ENCODE data around the gene GRK1. TPM values are rescaled to one million over a fixed set of nuclear protein-coding genes. Genes with fewer than 3 reads are reported as not detected.

GRK1 gene
- total and polyA plus RNA-seq, 2 of the 4 experiments (the other 2 are of a cell fraction), result not detected

DNA sequence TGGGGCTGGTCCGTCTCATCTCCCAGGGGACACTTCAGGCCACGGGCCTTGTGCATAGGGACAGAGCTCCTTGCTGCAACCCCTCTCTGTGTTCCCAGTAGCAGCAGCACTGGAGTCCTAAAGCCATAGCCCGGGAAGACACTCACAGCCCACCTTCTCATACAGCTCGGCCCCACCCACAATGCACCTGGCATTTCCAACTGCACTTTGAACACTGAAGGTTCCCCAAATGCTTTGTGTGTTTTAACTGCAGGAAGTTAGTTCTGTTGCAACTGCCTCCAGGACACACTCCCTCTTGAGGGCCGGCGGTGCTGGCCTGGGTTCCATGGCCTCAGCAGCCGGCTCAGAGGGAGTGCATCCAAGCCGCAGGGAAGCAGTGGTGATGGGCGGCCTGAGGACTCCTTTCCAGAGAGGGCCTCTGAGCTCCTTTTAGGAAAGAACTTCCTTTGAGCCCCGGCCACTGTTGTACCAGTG, 69.3 kb downstream of the GRK1 start:
- Histone ChIP-seq H3K27me3 (ENCODE audit: control insufficient read depth, insufficient read depth, low read length) (peaks cover 37% of the 10 kb centered on the region), H3K9me3 (ENCODE audit: control insufficient read depth, insufficient read depth, low read length) (no peaks in the 10 kb centered on the region), H3K18ac (ENCODE audit: low read depth, low read length) (no peak overlapping the region), H3K9me1 (ENCODE audit: insufficient read depth, low read length) (peaks cover 6% of the 10 kb centered on the region; the same call in 1 of the 2 replicates), H3K56ac (ENCODE audit: extremely low read depth, insufficient read depth, low read length) (no peak overlapping the region), H3K4me3 (ENCODE audit: insufficient read depth, low read depth, low read length) (no peak overlapping the region), H3K23ac (ENCODE audit: low read depth, low read length) (no peak overlapping the region), H2BK15ac (ENCODE audit: low read depth, low read length) (no peak overlapping the region), H3K4me1 (ENCODE audit: control insufficient read depth, insufficient read depth, low read length) (no peaks in the 10 kb centered on the region), H4K20me1 (ENCODE audit: insufficient read depth, low read length) (0 out of 2 replicates have a peak, but pooled peaks cover 4% of the 10 kb centered on the region), H3K4me2 (ENCODE audit: low read depth, low read length) (no peak overlapping the region), H3K27ac (ENCODE audit: insufficient read depth, low read length) (no peak overlapping the region), H4K91ac (ENCODE audit: insufficient read depth, low read depth, low read length) (no peak overlapping the region), H4K5ac (ENCODE audit: low read depth, low read length) (no peak overlapping the region), H2AK9ac (replicated peaks; ENCODE audit: low read depth, low read length, poor library complexity) (no peak overlapping the region), H2BK20ac (ENCODE audit: low read depth, low read length) (no peak overlapping the region), H3K14ac (replicated peaks; ENCODE audit: low read depth, low read length) (no peak overlapping the region), H3K36me3 (ENCODE audit: control insufficient read depth, insufficient read depth, low read length) (no peaks in the 10 kb centered on the region), H3K9ac (ENCODE audit: low read depth, low read length) (no peak overlapping the region), H3K79me1 (ENCODE audit: low read depth in 1 of 2, low read length in 2 of 2) (no peaks in the 10 kb centered on the region), H2AK5ac (ENCODE audit: low read depth, low read length) (no peak overlapping the region), H2BK5ac (ENCODE audit: low read depth, low read length, poor library complexity, severe bottlenecking) (no peak overlapping the region), H2AFZ (replicated peaks; ENCODE audit: low read length, poor library complexity) (no peak overlapping the region), H3K4ac (ENCODE audit: low read depth, low read length) (no peak overlapping the region), H2BK120ac (ENCODE audit: low read depth, low read length) (no peak overlapping the region), H4K8ac (ENCODE audit: low read depth in 2 of 2, low read length in 2 of 2) (no peak overlapping the region)
- WGBS, 2 experiments (ENCODE audit: extremely low coverage in 2 of 2, insufficient read length in 1 of 2), result 81% methylated on average over 4 of the region's 10 CpGs; no CpG with 5 or more reads in 1 of the 2 experiments
- dilution Hi-C loops (cut with HindIII; ENCODE audit: low sequenced_read_pairs, unreplicated experiment), result no loop called here
- intact Hi-C loops (cut with micrococcal nuclease), result no loop called here
- DNase-seq, result no peak
- ChIA-PET POLR2A (ENCODE audit: unreplicated experiment) (no interaction called here), CTCF (no interaction called here)
- no peak for ATAC-seq (ENCODE audit: low read depth)
- in situ Hi-C loops (cut with MboI; ENCODE audit: low sequenced_read_pairs), result no loop called here
- TF ChIP-seq SMC3 (IDR thresholded peaks at IDR 0.05; ENCODE audit: low read depth, low read length) (no peak), BHLHE40 (IDR thresholded peaks at IDR 0.05; ENCODE audit: low read depth, low read length) (no peak), MXI1 (IDR thresholded peaks at IDR 0.05; ENCODE audit: borderline replicate concordance, low read depth, low read length) (no peak), NFE2L2 (IDR thresholded peaks at IDR 0.05; ENCODE audit: low read depth, low read length) (no peak), RAD21 (IDR thresholded peaks at IDR 0.05; ENCODE audit: low read length) (no peak), FOS (IDR thresholded peaks at IDR 0.05; ENCODE audit: low read depth, low read length) (no peak)
- TF ChIP-seq, protein P1, sequence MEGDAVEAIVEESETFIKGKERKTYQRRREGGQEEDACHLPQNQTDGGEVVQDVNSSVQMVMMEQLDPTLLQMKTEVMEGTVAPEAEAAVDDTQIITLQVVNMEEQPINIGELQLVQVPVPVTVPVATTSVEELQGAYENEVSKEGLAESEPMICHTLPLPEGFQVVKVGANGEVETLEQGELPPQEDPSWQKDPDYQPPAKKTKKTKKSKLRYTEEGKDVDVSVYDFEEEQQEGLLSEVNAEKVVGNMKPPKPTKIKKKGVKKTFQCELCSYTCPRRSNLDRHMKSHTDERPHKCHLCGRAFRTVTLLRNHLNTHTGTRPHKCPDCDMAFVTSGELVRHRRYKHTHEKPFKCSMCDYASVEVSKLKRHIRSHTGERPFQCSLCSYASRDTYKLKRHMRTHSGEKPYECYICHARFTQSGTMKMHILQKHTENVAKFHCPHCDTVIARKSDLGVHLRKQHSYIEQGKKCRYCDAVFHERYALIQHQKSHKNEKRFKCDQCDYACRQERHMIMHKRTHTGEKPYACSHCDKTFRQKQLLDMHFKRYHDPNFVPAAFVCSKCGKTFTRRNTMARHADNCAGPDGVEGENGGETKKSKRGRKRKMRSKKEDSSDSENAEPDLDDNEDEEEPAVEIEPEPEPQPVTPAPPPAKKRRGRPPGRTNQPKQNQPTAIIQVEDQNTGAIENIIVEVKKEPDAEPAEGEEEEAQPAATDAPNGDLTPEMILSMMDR (conservative IDR thresholded peaks at IDR 0.05; ENCODE audit: low read depth, low read length), result no peak
- TF ChIP-seq, protein P2, sequence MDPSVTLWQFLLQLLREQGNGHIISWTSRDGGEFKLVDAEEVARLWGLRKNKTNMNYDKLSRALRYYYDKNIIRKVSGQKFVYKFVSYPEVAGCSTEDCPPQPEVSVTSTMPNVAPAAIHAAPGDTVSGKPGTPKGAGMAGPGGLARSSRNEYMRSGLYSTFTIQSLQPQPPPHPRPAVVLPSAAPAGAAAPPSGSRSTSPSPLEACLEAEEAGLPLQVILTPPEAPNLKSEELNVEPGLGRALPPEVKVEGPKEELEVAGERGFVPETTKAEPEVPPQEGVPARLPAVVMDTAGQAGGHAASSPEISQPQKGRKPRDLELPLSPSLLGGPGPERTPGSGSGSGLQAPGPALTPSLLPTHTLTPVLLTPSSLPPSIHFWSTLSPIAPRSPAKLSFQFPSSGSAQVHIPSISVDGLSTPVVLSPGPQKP (IDR thresholded peaks at IDR 0.05; ENCODE audit: borderline replicate concordance, low read depth, low read length), result no peak
- no TSS peak for BruUV-seq (replicated peaks)

Measured in IMR-90 (cell line).